NCI-H1417 (cell line): ENCODE data around the gene FAM227B.
"Not testable (repeated sequence)": the region's sequence is repeated elsewhere in the genome, so short reads cannot be mapped to it uniquely, and the experiment has no call there.

Experiments
- DNase-seq, 3 experiments: peaks; one replicate each; lab custom pipeline; 2025; lab: John Stamatoyannopoulos, UW

Gene FAM227B, protein sequence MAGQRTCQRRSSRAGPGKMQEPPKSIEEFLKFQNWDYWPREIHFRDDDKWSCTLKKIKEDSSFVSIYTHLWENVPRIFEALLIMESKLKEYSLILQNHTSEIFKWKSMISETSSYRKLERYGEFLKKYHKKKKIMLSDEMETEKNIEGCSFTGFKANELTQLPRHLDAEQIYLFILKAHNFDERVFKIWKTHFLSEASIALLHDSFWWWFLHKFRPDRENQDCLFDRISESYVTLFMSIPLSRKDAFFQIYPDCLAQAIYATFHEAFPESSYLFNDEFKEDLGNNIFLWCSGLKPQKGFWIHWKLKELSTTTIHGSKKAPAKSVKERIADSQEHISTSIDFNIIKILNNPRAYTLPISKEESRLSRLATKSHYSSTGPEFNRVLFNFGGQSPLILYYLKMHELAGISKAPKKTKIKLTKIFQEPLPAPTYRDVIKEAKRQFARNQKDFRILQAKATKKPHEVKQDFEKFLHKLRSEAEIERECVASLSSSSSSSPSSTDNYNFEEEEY

DNA sequence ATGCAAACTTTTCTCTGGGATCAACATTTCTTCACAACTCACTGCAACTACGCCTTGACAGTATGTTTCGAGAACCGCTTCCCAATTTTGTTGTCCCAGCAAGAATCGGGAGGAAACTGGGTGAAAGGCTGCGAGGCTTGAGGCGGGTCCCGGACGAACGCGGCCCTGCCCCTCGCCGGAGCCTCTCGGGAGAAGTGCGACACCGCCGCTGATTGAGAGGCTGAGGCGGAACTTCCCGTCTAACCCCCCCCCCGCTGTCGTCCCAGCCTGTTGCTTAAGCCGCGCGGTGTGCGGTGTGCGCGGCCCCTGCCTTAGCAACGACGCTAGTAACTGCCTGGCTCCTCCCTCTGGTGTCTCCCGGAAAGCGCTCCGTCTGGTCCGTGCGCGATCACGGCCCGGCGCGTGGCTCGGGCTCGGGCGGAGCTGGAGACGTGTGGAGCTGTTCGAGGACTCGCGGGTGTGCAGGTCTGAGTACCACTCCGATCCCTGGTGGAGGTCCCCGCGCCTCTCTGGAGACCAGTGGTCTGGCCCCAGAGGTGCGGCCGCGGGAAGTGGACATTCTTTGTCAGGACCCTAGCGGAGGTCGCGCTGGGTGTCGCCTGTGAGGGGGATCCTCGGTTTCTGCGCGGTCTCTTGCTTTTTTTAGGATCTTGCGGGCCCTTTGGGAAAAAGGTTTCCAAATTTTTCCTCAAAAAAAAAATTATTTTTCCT lies at the start of gene FAM227B, which contains the start of gene DTWD1:
FAM227B (minus strand) TSS at position 161 of the 711 bp plus-strand sequence. CDS start 5,647 bp downstream, outside the sequence.
DTWD1 (plus strand) TSS at position 391 of the 711 bp plus-strand sequence. CDS start 4,120 bp downstream, outside the sequence.
- peak; percentile 90 to 95 (median 92) for DNase-seq

DNA sequence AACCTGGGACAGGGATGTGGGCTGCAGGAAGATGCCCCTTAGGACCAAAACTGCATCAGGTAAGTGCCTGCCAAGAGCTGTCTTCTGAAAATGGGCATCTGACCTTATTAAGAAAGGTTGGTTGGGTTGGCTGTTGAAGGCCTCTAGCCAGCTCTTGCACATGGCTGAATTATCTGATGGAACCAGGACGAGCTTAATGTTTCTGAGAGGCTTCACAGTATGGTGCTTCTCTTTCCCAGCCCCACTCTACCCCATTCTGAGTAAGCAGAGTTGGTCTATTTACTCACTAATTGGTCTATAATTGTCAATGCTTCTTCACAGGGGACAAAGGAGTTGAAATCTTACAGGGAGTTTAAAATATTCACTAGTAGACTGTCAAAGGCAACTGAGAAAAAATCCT lies 48.7 kb upstream of the FAM227B start:
- peak in 1 of 3 experiments; percentile 39 for DNase-seq

DNA sequence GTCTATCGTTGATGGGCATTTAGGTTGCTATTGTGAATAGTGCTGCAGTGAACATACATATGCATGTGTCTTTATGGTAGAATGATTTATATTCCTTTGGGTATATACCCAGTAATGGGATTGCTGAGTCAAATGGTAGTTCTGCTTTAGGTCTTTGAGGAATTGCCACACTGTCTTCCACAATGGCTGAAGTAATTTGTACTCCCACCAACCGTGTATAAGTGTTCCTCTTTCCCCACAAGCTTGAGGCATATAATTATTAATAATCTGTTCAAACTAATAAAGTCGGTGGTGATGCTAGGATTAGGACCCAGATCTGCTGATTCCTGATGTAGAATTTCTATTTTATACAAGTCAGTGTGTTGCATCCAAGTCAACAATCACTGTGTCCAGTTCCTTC lies 45.9 kb upstream of the FAM227B start:
- not testable (repeated sequence) for DNase-seq

DNA sequence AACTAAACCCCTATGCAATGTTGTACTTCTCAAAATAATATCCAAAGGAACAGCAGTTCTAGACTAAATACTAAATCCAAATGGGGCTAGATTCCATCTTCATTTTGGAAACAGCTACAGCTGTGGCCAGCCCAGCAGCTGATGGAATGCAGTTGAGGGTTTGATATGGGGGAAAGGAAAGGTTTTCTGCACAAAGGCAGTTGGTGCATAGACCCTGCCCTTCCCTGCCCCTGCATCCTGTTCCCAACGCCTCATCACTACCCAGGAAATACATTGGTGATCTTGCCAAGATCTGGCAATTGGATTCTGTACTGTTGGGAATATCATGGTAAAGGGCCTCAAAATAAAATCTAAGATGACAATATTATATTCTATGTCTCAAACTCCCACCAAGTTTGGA lies 44.1 kb upstream of the FAM227B start:
- DNase-seq, result no peak

DNA sequence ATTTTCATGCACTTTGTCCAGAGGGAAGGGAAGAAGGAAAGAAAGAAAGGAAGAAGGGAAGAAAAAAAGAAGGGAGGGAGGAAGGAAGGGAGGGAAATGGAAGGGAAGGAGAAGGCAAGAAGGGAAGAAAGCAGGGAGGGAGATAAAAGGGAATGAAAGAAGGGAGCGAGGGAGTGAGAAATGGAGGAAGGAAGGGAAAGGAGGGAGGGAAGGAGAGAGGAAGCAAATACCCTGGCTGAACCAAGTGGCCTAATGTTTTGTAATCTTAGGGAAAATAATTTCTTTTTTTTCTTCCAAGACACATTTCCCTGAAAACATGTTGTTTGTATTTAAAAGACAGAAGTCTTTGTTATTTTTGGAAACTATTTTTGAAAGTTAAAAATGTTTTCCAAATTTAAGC lies 36.1 kb upstream of the FAM227B start:
- no peak for DNase-seq

DNA sequence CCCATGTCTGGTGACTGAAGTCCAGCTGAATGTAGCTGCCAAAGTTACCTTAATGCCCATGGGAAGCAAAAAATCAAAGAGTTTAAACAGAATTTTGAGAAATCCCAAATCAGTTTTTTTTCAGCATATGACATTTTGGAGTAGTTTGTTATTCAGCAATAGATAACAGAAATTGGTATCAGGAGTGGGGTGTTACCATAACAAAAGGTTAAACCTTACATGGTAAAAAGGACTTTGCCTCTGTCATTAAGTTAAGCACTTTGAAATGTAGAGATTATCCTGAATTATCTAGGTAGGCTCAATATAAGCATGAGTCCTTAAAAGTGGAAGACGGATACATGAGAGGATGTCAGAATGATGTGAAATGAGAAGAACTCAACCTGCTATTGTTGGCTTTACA lies 32.3 kb upstream of the FAM227B start:
- DNase-seq, result no peak

DNA sequence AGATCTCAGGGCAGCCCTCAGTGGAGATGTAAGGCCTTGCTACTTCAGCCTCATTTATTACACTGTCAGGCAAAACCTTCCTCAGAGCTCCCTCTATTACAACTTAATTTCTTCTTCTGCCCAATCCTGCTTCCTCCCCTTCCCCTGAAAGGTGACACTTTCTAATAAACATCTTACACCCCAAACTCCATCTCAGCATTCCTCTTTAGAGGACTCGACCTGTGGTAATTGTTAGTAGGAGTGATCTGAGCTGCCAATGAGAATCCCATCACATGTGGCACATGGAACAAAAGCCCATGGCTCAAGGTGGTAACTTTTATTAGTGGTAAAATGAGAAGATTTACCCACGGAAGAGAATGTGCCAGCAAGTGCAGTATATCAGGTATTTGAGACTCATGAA lies 30.1 kb upstream of the FAM227B start:
- no peak for DNase-seq

DNA sequence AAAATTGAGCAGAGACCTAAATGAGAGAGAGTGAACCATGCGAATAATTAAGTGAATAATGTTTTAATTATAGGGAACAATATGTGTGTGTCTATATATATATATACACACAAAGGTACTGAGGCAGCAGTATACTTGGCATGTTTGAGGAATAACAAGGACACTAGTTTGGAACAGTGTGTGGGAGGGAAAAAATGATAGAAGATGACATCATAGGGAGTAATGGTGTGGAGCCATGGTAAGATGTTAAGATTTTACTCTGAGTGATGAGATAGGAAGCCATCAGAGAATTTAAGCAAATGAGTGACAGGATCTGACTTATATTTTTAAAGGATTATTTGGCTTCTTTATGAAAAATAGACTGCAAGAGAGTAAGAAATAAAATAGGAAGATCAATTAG lies 29.4 kb upstream of the FAM227B start:
- no peak for DNase-seq

DNA sequence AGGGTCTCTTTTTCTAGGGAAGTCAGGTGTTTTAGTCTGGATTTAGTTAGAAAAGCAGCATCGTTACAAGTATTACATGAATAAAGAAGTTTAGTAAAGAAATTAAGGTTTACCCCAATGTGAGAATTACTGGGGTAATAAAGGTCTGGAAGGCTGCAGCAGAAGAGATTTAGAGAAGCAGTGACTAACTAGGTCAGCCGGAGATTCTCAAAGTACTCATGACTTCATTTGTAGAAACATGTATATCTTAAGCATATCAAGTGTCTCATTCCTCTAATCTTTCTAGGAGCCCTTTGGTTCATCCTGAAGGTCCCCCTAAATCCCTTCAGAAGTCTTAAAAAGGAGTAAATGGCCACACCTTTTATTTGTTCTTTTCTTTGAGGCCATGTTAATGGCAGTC lies 26.3 kb upstream of the FAM227B start:
- DNase-seq, result no peak

DNA sequence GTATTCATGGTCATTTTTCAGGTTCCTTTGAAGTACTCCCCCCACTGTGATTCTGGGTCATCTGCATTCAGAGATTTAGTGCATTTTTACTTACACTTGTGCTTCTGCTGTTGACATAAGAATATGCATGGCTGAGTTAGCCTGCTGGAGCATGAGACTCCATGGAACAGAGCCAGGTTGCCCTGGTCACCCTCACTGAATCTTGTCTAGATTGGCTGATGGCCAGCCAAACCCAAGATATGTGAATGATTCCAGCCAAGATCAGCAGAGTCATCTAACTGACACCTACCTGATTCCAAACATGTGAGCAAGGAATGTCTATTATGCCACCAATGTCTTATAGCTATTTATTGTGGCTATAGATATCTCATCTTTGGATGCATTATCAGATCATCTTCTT lies 25.3 kb upstream of the FAM227B start:
- peak; percentile 4 to 69 (median 51) for DNase-seq

DNA sequence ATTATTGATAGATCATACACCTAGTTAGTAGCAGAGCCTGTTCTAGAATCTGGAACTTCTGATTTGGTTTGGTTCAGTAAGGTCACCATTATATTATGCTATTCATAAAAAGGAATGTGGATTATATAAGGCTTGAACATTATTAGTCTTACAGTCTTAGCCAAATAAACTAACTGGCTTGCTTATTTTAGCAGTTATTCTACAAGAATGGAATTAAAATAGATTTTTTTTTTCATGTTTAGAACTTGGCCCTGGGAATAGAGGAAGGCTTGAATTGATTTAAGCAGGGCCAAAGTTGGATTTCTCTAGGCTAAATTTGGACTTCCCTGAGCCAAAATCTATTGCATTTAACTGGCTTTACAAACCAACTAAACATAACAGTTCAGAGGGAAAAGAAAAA lies 24.7 kb upstream of the FAM227B start:
- no peak for DNase-seq

DNA sequence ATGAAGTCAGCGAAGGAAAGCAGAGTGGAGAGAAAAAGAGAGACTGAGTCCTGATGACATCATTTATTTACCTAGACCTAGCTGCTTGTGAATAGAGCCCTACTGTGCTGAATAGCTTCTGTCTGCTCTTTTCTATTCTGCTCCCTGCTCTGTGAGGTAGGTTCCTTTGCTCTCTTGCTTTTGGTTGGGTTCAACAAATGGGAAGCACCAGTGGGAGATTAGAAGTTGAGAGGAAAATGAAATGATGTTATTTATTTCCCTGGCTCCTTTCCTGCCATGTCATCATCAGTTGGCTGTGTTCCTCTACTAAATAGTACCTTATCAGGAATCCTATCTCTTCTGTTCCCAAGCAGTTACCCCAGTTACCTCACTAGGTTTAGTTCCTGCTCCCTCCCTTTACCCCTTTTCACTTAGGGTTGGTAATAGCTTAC lies 23.8 kb upstream of the FAM227B start:
- DNase-seq, result no peak

DNA sequence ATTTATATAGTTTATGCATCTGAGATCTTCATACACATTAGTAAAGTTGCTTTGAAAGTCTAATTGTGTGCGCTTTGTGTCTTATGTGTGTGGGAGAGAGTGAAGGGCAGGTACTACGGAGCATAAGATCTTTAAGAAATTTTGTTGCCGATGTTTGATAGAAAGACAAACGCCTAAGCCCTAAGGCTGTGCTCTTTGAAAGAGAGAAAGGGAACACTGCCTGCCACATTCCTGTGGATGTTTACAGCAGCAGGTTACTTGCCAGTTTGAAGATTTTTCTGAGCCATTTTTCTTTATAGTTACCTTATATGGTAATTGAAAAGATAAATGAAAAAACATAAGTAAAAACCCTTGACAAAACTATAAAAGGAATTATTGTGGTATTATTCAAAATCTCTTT lies 17.2 kb upstream of the FAM227B start:
- DNase-seq, result no peak

DNA sequence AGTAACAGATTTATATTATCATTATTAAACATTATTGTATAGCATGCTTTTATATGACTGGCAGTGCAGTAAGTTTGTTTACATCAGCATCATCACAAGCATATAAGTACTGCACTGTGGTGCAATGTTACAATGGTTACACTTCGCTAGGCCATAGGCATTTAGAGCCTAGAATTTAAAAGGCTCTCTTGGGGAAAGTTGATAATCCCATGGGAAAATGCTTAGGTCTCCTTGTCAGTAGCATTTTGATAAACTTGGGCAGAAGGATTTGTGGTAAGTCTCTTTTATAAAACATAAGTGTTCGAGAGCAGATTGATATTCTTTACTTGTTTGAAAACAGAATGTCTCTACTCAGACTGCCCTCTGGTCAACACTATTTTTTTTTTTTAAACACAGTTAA lies 7.8 kb upstream of the FAM227B start:
- DNase-seq, result no peak

DNA sequence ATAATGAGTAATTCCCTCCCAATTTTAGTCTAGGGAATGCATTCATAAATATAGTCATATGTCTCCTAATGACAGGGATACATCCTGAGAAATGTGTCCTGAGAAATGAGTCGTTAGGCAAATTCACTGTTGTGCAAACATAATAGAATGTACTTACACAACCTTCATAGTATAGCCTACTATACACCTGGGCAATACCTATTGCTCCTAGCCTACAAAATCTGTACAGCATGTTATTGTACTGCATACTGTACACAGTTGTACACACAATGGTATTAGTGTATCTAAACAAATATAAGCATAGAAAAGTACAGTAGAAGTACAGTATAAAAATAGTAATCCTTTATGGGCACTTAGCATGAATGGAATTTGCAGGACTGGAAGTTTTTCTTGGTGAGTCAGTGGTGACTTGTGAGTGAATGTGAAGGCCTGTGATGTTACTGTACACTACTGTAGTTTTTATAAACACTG lies 6.8 kb upstream of the FAM227B start:
- DNase-seq, result no peak

DNA sequence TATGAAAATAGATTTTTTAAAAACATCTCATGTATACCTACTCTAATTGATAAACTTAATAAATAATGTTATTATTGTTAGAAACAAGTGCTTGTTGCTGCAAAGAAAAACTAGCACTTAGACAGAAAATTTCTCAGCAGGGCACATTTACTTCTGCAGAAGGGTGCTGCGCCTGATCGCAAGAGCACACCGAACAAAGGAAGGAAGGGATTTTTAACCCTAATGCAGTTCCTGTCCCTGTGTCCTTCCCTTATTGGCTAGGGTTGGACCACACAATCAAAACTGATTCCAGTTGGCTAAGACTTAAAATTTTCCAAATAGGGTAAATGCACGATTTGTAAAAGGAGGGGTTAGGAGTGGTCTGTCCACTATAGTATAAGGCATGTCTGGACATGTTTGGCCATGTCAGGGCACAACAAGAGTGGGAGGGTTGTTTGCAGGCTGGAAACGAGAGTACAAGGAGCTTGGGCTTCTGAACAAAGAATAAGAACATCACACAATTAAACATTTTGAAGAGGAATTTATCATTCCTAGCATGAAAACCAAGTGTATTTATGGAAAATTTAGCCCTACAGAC lies 4.9 kb upstream of the FAM227B start:
- no peak for DNase-seq

DNA sequence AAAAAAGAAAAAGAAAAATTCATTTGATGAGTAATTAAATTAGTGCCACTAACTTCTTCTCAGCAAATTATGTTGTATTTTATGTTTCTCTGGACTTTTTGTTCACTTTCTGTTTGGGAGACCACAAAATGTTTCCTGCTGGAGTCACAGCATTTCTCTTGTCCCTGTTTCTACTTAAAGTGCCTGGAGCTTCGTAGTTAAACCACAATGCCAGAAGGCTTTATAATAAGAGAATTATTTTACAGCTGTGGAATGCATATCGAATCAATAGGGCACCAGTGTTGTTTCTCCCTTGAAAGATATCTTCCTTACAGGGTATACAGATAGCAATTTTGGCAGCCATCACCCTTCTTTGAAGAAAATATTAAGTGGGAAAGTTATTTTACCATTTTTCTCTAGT lies 3.4 kb upstream of the FAM227B start:
- DNase-seq, result no peak

DNA sequence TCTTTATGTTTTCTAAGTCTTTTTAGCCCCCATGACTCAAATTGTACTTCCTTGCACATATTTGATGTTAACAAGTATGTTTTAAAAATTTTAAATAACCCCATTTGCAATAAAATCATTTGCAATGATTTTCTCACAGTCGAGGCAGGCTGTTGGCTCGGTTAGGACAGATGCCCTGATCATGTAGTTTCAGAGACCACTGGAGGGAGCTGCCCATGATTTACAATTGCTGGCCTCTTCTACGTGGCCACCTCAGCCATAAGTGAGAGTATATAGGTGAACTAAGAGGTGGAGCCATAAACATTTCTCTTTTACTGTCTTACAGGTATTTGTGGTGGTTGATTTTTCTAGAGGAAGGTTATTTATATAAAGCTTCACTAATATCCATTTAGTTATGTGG lies 1.9 kb upstream of the FAM227B start:
- no peak for DNase-seq

DNA sequence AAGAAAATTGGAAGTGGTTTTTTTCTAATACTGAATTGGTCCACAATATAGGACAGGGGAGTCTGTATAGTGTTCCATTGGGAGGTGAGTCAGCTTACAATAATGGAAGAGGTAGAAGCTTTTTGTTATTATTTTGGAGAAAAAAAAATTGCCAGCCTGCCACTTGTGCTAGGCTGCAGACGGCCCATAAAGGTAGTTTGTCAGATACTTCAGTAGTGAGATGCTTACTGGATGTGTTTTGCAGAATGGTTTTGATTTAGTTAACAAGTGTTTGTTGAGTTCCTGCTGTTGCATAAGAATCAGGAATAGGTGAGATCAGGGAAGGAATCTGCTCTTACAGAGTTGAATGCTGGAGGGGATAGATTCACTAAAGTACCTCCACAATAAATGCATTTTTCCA lies 1.3 kb upstream of the FAM227B start:
- peak in 1 of 3 experiments; percentile 20 for DNase-seq

DNA sequence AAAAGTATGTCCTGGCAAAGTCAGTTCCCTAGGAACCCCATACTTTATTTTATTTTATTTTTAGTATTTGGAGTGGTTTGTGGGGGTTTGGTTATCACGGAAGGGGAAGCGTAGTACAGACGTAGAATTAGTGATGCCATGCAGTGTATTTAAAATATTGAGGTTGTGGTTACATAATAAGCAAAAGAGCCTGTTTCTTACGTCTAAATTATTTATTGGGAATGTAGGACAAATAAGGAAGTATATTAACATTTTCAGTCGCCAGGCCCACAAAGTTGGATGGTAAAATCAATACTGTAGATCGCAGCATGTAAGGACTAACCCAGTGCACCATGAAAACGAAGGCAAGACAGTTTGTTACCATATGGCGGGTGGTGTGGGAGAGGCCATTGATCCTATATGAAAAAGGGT lies 788 bp upstream of the FAM227B start:
- peak in 2 of 3 experiments; percentile 40 to 65 for DNase-seq

DNA sequence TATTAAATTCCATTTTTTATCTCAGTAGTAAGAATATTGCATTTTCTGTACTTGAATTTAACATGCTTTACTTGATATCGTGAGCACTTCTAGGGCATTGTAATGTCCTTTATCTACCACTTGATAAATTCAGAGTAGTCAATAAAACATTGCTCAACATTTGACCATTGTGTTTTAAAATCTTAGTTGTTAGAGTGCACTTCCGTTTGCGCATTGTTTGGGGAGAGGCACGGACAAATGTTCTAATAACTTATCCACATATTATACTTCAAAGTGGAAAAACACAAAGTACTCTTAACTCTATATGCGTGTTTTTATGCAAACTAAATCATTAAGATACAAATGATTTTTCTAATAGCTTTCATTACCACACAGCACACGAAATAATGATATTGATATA lies 419 bp downstream of the FAM227B start:
- DNase-seq, result peak in 1 of 3 experiments; percentile 15

DNA sequence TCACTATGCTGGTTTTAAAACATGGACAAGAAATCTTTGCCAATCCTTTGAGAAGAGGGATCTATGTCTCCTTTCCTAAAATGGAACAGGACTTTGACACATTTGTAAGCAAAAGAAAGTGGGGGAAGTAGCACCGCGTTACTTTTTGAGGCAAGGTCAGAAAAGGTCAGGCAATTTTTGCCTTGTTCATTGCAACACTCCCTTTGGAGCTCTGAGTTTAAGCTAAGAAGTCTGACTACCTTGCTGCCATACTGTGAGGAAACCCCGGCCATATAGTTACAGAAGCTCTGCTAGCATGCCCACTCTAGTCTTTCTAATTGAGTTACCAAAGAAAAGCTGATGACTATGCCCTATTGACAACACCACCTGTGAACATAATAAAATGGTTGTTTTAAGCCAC lies 1.4 kb downstream of the FAM227B start:
- DNase-seq, result no peak
